Trophoblast cell (in vitro differentiated cells and primary cell): Measurements from ENCODE around the gene RAB3A.

Source experiments
- DNase-seq, 2 donors: peaks; one replicate each; pipeline ENCODE4 v3.0.0-alpha.2; 2016
- H2AFZ ChIP-seq: 2 replicates; pipeline ENCODE4 v1.6.1; 2013; ENCODE audit warnings: low read length, moderate library complexity, mild to moderate bottlenecking; ENCODE audit not compliant: insufficient read depth, poor library complexity
- H2AK5ac ChIP-seq: 2 replicates; pipeline ENCODE4 v1.6.1; 2013; ENCODE audit warnings: mild to moderate bottlenecking, low read length
- H2BK120ac ChIP-seq: 2 replicates; pipeline ENCODE4 v1.6.1; 2013; ENCODE audit warnings: low read length, mild to moderate bottlenecking, moderate library complexity; ENCODE audit not compliant: insufficient read depth, poor library complexity
- H2BK12ac ChIP-seq: 2 replicates; pipeline ENCODE4 v1.6.1; 2013; ENCODE audit warnings: mild to moderate bottlenecking, low read length, moderate library complexity
- H2BK5ac ChIP-seq: 2 replicates; pipeline ENCODE4 v1.6.1; 2013; ENCODE audit warnings: low read length, low read depth, moderate library complexity, mild to moderate bottlenecking; ENCODE audit not compliant: poor library complexity
- H3K14ac ChIP-seq: 2 replicates; pipeline ENCODE4 v1.6.1; 2013; ENCODE audit warnings: mild to moderate bottlenecking, low read length
- H3K18ac ChIP-seq: 2 replicates; pipeline ENCODE4 v1.6.1; 2013; ENCODE audit warnings: mild to moderate bottlenecking, low read length
- H3K23ac ChIP-seq: 2 replicates; pipeline ENCODE4 v1.6.1; 2013; ENCODE audit warnings: low read length
- H3K27ac ChIP-seq: 2 replicates; pipeline ENCODE4 v1.5.1; 2013; ENCODE audit warnings: low read depth, mild to moderate bottlenecking, inconsistent platforms, low read length, moderate library complexity
- H3K27me3 ChIP-seq: 2 replicates; pipeline ENCODE4 v1.6.1; 2013; ENCODE audit warnings: inconsistent platforms, mild to moderate bottlenecking, low read length, moderate library complexity; ENCODE audit not compliant: insufficient read depth
- H3K36me3 ChIP-seq, 2 experiments: 1 replicate in 1 of 2; 2 replicates in 1 of 2; pipeline ENCODE4 v1.6.1; 2013; ENCODE audit warnings: low read length in 2 of 2, mild to moderate bottlenecking in 2 of 2, moderate library complexity in 1 of 2; ENCODE audit not compliant: insufficient read depth in 2 of 2, control insufficient read depth in 1 of 2
- H3K4ac ChIP-seq: 2 replicates; pipeline ENCODE4 v1.6.1; 2013; ENCODE audit warnings: low read depth, mild to moderate bottlenecking, low read length, moderate library complexity
- H3K4me1 ChIP-seq, 2 experiments: 1 replicate in 1 of 2; 2 replicates in 1 of 2; pipeline ENCODE4 v1.6.1; 2013; ENCODE audit warnings: low read length in 2 of 2, mild to moderate bottlenecking in 2 of 2, moderate library complexity in 1 of 2; ENCODE audit not compliant: insufficient read depth in 2 of 2, control insufficient read depth in 1 of 2
- H3K4me2 ChIP-seq: 2 replicates; pipeline ENCODE4 v1.6.1; 2013; ENCODE audit warnings: inconsistent platforms, mild to moderate bottlenecking, low read length, moderate library complexity
- H3K4me3 ChIP-seq: 2 replicates; pipeline ENCODE4 v1.5.1; 2013; ENCODE audit warnings: mild to moderate bottlenecking, low read depth, low read length, inconsistent platforms
- H3K79me1 ChIP-seq: one replicate; pipeline ENCODE4 v1.6.1; 2013; ENCODE audit warnings: low read length
- H3K79me2 ChIP-seq: 2 replicates; pipeline ENCODE4 v1.6.1; 2013; ENCODE audit warnings: low read length, mild to moderate bottlenecking; ENCODE audit not compliant: control insufficient read depth, insufficient read depth, poor library complexity
- H3K9ac ChIP-seq: 2 replicates; pipeline ENCODE4 v1.6.1; 2013; ENCODE audit warnings: mild to moderate bottlenecking, low read length
- H3K9me3 ChIP-seq: 2 replicates; pipeline ENCODE4 v1.6.1; 2013; ENCODE audit warnings: low read depth, mild to moderate bottlenecking, control low read depth, inconsistent platforms, low read length; ENCODE audit not compliant: insufficient read depth
- H4K12ac ChIP-seq: 2 replicates; pipeline ENCODE4 v1.6.1; 2013; ENCODE audit warnings: low read depth, mild to moderate bottlenecking, low read length, moderate library complexity
- H4K8ac ChIP-seq: 2 replicates; pipeline ENCODE4 v1.6.1; 2013; ENCODE audit warnings: low read depth, mild to moderate bottlenecking, low read length, moderate library complexity
- H4K91ac ChIP-seq: one replicate; pipeline ENCODE4 v1.6.1; 2013; ENCODE audit warnings: low read depth, mild to moderate bottlenecking, low read length, moderate library complexity
- WGBS: extraction: QIAGEN DNeasy Blood & Tissue Kit; methylation state at CpG from one replicate; pipeline ENCODE4 v1.1.7; 2013; ENCODE audit warnings: missing lambda C conversion rate; ENCODE audit not compliant: insufficient read length, insufficient coverage; ENCODE audit errors: extremely low coverage; 5-methylcytosine and 5-hydroxymethylcytosine counted together

RAB3A gene

GRCh38 chr19:18194554-18195238, 9.1 kb downstream of the RAB3A start:
- H2BK120ac ChIP-seq, result no peak overlapping the region
- H4K91ac ChIP-seq, result no peak overlapping the region
- H2AK5ac ChIP-seq, result no peak overlapping the region
- no peak overlapping the region for H2AFZ ChIP-seq
- no peak overlapping the region for H3K4me2 ChIP-seq
- H3K4me1 ChIP-seq, result peaks cover 15 to 17% of the 10 kb centered on the region in 2 experiments
- H3K79me2 ChIP-seq, result peaks cover 6% of the 10 kb centered on the region
- H3K18ac ChIP-seq, result no peak overlapping the region
- peak in 1 of 2 donors; percentile 23 for DNase-seq
- no CpG with 5 or more reads among the region's 27 CpGs for WGBS
- H3K79me1 ChIP-seq, result peaks cover 6% of the 10 kb centered on the region
- no peak overlapping the region for H3K27ac ChIP-seq
- H3K23ac ChIP-seq, result no peak overlapping the region
- no peaks in the 10 kb centered on the region for H3K27me3 ChIP-seq
- H3K9me3 ChIP-seq, result no peaks in the 10 kb centered on the region
- no peak overlapping the region for H2BK5ac ChIP-seq
- no peak overlapping the region for H3K4ac ChIP-seq
- no peak overlapping the region for H4K8ac ChIP-seq
- no peak overlapping the region for H3K14ac ChIP-seq
- H3K36me3 ChIP-seq, result peaks cover 11 to 12% of the 10 kb centered on the region in 2 experiments
- no peak overlapping the region for H4K12ac ChIP-seq
- H3K9ac ChIP-seq, result no peak overlapping the region
- no peak overlapping the region for H2BK12ac ChIP-seq
- H3K4me3 ChIP-seq, result no peak overlapping the region

GRCh38 chr19:18194181-18194530, 9.7 kb downstream of the RAB3A start:
- Histone ChIP-seq H3K9ac (no peak overlapping the region), H3K4ac (no peak overlapping the region), H3K27ac (no peak overlapping the region), H2BK120ac (no peak overlapping the region), H4K8ac (peak overlapping the region; percentile 85), H3K36me3 (peaks cover 11 to 12% of the 10 kb centered on the region in 2 experiments), H3K23ac (no peak overlapping the region), H2BK12ac (no peak overlapping the region), H3K79me1 (peaks cover 6% of the 10 kb centered on the region), H3K18ac (peak overlapping the region; percentile 63), H3K4me3 (peak overlapping the region; percentile 99), H2AFZ (peak overlapping the region; percentile 53), H3K9me3 (no peaks in the 10 kb centered on the region), H3K4me2 (peak overlapping the region; percentile 94), H2AK5ac (peak overlapping the region; percentile 42), H3K27me3 (no peaks in the 10 kb centered on the region), H4K91ac (no peak overlapping the region), H3K14ac (no peak overlapping the region), H3K79me2 (peaks cover 6% of the 10 kb centered on the region), H2BK5ac (no peak overlapping the region), H4K12ac (peak overlapping the region; percentile 12), H3K4me1 (peaks cover 15 to 17% of the 10 kb centered on the region in 2 experiments)
- DNase-seq, result no peak
- WGBS, result no CpG with 5 or more reads among the region's 12 CpGs

DNA sequence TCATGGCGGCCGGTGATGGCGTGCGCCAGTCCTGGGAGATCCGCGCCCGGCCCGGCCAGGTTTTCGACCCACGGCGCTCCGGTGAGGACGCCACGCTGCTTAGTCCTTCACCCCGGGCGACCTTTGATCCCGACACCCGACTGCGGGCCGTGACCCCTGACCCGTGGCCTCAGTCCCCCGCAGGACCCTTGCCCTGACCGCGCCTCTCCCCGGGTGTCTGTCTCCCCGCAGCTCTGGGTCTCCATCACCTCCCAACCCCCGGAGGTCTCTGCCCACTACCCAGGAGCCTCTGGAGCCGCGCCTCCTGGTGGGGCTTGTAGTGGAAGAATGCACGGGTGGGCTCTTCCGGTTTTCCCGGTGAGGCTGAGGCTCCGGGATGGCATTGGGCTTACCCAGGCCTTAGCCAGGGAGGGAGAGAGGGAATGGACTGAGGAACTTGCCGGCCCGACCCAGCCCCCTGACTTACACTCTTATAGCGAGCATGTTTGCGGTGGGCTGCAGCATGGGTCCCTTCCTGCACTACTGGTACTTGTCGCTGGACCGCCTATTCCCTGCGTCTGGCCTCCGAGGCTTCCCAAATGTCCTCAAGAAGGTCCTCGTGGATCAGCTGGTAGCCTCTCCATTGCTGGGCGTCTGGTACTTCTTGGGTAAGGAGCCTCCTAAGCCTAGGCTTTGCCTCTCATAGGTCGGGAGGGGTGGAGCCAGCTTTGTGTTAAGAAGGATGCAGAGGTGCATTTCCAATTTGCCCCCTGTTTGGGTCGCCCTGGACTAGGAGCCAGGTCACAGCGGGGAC, 10.3 kb downstream of the RAB3A start:
- peaks cover 11 to 12% of the 10 kb centered on the region in 2 experiments for H3K36me3 ChIP-seq
- peak overlapping the region; percentile 42 for H2AK5ac ChIP-seq
- peak overlapping the region; percentile 74 for H4K91ac ChIP-seq
- peak overlapping the region; percentile 5 for H2BK12ac ChIP-seq
- H3K4ac ChIP-seq, result peak overlapping the region; percentile 8
- H3K79me1 ChIP-seq, result peaks cover 6% of the 10 kb centered on the region
- H3K14ac ChIP-seq, result peak overlapping the region; percentile 75
- H3K4me3 ChIP-seq, result peak overlapping the region; percentile 99
- no peaks in the 10 kb centered on the region for H3K9me3 ChIP-seq
- peaks cover 6% of the 10 kb centered on the region for H3K79me2 ChIP-seq
- H3K18ac ChIP-seq, result peak overlapping the region; percentile 69
- WGBS, result no CpG with 5 or more reads among the region's 46 CpGs
- peak overlapping the region; percentile 75 for H4K12ac ChIP-seq
- H3K4me2 ChIP-seq, result peak overlapping the region; percentile 94
- no peak for DNase-seq
- H3K4me1 ChIP-seq, result peaks cover 15 to 17% of the 10 kb centered on the region in 2 experiments
- peak overlapping the region; percentile 51 for H3K27ac ChIP-seq
- H4K8ac ChIP-seq, result peak overlapping the region; percentile 85
- peak overlapping the region; percentile 80 for H2AFZ ChIP-seq
- peak overlapping the region; percentile 73 for H2BK120ac ChIP-seq
- peak overlapping the region; percentile 73 for H3K9ac ChIP-seq
- peak overlapping the region; percentile 35 for H2BK5ac ChIP-seq
- H3K27me3 ChIP-seq, result no peaks in the 10 kb centered on the region
- H3K23ac ChIP-seq, result no peak overlapping the region

DNA sequence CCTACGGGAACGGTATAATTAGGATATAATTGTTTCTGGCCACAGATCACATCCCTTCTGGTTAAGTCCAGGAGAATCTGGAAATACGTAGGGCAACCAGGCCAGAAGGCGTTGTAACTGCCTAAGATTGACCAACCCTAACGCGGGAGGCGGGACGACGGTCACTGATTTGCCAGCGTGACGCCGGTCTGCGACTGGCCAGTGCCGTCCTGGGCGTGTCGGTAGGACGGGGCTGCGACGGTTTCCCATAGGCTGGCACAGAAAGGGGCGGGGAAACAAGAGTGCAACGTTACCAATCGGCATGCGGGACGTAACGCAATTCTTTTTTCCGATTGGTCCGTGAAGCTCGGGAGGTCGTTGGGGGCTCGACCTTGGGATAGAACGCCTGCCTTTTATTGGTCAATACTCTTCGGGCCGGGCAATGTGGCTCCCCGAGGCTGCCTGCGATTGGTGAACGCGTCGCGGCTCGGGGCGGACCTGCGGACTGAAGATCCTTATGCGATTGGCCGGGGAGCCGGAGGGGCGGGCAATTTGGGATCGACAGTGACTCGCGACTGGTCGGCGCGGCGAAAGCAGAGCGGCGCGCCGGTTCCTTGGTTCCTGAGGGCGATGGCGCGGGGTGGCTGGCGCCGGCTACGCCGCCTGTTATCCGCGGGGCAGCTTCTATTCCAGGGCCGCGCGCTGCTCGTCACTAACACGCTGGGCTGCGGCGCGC, 11.0 kb downstream of the RAB3A start, which contains the start of gene MPV17L2:
Gene MPV17L2 (plus strand): TSS at position 546 of the 715 bp plus-strand sequence. CDS start 64 bp downstream, at position 610.
- H3K79me2 ChIP-seq, result peaks cover 6% of the 10 kb centered on the region
- peak within 1 kb of the TSS; percentile 74 for H4K91ac ChIP-seq
- no peaks in the 10 kb centered on the region for H3K9me3 ChIP-seq

More for the DNA sequence above, 11.0 kb downstream of the RAB3A start, which contains the start of gene MPV17L2:
- peak; percentile 100 for DNase-seq
- H3K4me3 ChIP-seq, result peak within 1 kb of the TSS; percentile 99
- peak within 1 kb of the TSS; percentile 94 for H3K4me2 ChIP-seq
- H3K18ac ChIP-seq, result peak within 1 kb of the TSS; percentile 69
- H3K9ac ChIP-seq, result peak within 1 kb of the TSS; percentile 73
- peak within 1 kb of the TSS; percentile 85 for H4K8ac ChIP-seq
- H2AK5ac ChIP-seq, result peak within 1 kb of the TSS; percentile 44
- no peak within 1 kb of the TSS for H3K23ac ChIP-seq
- peak within 1 kb of the TSS; percentile 75 for H4K12ac ChIP-seq
- H3K4ac ChIP-seq, result peak within 1 kb of the TSS; percentile 8
- H2BK5ac ChIP-seq, result peak within 1 kb of the TSS; percentile 35
- H3K14ac ChIP-seq, result peak within 1 kb of the TSS; percentile 75
- peak within 1 kb of the TSS; percentile 51 for H3K27ac ChIP-seq
- H3K36me3 ChIP-seq, result peaks cover 11 to 12% of the 10 kb centered on the region in 2 experiments
- peak within 1 kb of the TSS; percentile 73 for H2BK120ac ChIP-seq
- no CpG with 5 or more reads among the region's 74 CpGs for WGBS
- peak within 1 kb of the TSS; percentile 80 for H2AFZ ChIP-seq
- H3K4me1 ChIP-seq, result peaks cover 15 to 17% of the 10 kb centered on the region in 2 experiments
- peaks cover 6% of the 10 kb centered on the region for H3K79me1 ChIP-seq
- H2BK12ac ChIP-seq, result peak within 1 kb of the TSS; percentile 5
- H3K27me3 ChIP-seq, result no peaks in the 10 kb centered on the region
